Lung (tissue), 12 donors: ENCODE measurements around the gene MIGA1. TPM values are rescaled to one million over a fixed set of nuclear protein-coding genes. Genes with fewer than 3 reads are reported as not detected.
A peak's percentile ranks its signal among the peaks of the same experiment; 100 is the strongest.

Experiments
- ATAC-seq: fragments of 200-7000 bp; cut with Tn5 transposase; one replicate; pipeline ENCODE4 v1.9.1; 2020; ENCODE audit warnings: moderate number of reproducible peaks; ENCODE audit not compliant: insufficient read depth, low FRiP score
- DNase-seq, 3 donors: peaks; one replicate each; pipeline ENCODE4 v3.0.0-alpha.2; 2013 to 2017
- H3K27ac ChIP-seq, 2 donors: one replicate each; pipeline ENCODE4 v1.5.1; 2013; ENCODE audit warnings: mild to moderate bottlenecking in 2 of 2, moderate library complexity in 2 of 2, control low read depth in 1 of 2, inconsistent platforms in 1 of 2, low read depth in 1 of 2, low read length in 1 of 2
- H3K27me3 ChIP-seq, 3 donors: one replicate each; pipeline ENCODE4 v1.5.1; 2013; ENCODE audit warnings: low read length in 2 of 3; ENCODE audit not compliant: control insufficient read depth in 3 of 3, insufficient read depth in 3 of 3
- H3K36me3 ChIP-seq, 4 donors: one replicate each; pipeline ENCODE4 v1.5.1; 2013; ENCODE audit warnings: low read length in 4 of 4, mild to moderate bottlenecking in 1 of 4, moderate library complexity in 1 of 4; ENCODE audit not compliant: control insufficient read depth in 4 of 4, insufficient read depth in 4 of 4
- H3K4me1 ChIP-seq, 5 donors: one replicate each; pipeline ENCODE4 v1.5.1; 2013; ENCODE audit warnings: low read length in 5 of 5, mild to moderate bottlenecking in 2 of 5, moderate library complexity in 1 of 5; ENCODE audit not compliant: control insufficient read depth in 5 of 5, insufficient read depth in 5 of 5
- H3K4me3 ChIP-seq: one replicate; pipeline ENCODE4 v1.5.1; 2013; ENCODE audit warnings: mild to moderate bottlenecking, control low read depth, moderate library complexity
- H3K9ac ChIP-seq, 2 donors: one replicate each; pipeline ENCODE4 v1.5.1; 2013; ENCODE audit warnings: low read length in 2 of 2, control low read depth in 1 of 2; ENCODE audit not compliant: insufficient read depth in 1 of 2
- H3K9me3 ChIP-seq, 4 donors: one replicate each; pipeline ENCODE4 v1.5.1; 2013; ENCODE audit warnings: low read length in 3 of 4, mild to moderate bottlenecking in 1 of 4, moderate library complexity in 1 of 4; ENCODE audit not compliant: control insufficient read depth in 4 of 4, insufficient read depth in 3 of 4
- WGBS, 2 donors: extraction: QIAGEN DNeasy Blood & Tissue Kit; methylation state at CpG; one replicate each; pipeline ENCODE4 v1.1.7; 2013; 5-methylcytosine and 5-hydroxymethylcytosine counted together
- polyA plus RNA-seq, 2 donors: library from polyadenylated mRNA; stranded (reverse); fragments of 200-250 nt; gene quantifications; one replicate each; pipeline ENCODE4 v1.2.1, GENCODE V29; 2013
- total RNA-seq, 2 donors: library from RNA; depleted of rRNA in 1 of 2; stranded (reverse); fragments of >200 nt in 1 of 2; gene quantifications; one replicate each; pipeline ENCODE4 v1.2.1, GENCODE V29; 2014 to 2021
- TF ChIP-seq, protein P1 (sequence below): IDR thresholded peaks from 2 replicates; pipeline ENCODE4 v1.5.1; 2012; ENCODE audit warnings: mild to moderate bottlenecking; ENCODE audit errors: control extremely low read depth, extremely low read depth
- donor health status: control.
- donor health status: control.
- donor health status: Bipolar disorder and iron deficiency.
- donor health status: healthy.
- donor health status: DM: yes; HTN: yes; CAD: no.

The MIGA1 gene
- total and polyA plus RNA-seq, 4 donors = 2.7 to 28.2 (median 8.5) TPM

DNA sequence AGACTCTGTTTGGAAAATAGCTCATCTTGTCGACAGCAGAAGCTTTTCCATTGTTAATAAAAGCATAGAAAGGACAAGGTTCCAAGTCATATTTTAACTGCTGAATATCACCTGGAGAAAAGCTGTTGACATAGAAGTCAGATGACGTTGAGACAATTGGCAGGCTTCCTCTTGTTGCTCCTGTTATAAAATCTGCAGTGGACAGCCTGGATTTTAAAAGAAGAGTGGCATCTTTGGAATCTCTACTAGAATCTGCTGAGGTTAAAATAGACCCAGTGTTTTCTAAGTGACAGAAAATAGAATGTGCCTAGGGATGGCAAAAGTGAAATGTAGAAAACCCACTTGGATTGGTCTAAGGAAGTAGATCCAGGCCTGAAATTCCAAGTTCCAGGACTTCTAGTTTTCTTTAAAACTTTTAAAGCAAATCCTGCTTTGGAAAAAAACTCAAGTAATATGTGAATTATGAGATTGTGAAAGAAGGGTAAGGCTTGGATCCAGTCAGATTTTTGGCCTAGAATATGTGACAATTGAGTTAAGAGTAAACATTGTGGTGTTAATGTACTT is 55.4 kb downstream of the MIGA1 start:
- peak; percentile 39 to 95 (median 94) for DNase-seq
- H3K9me3 ChIP-seq = no peaks in the 10 kb centered on the region
- no peak overlapping the region for H3K9ac ChIP-seq
- H3K4me3 ChIP-seq = no peak overlapping the region
- H3K36me3 ChIP-seq = peaks cover 0 to 4% (median 3%) of the 10 kb centered on the region in 4 donors
- H3K27me3 ChIP-seq = no peaks in the 10 kb centered on the region
- WGBS, 2 donors = 34 to 56% methylated on average over 2 of the region's 2 CpGs
- no peak for ATAC-seq
- TF ChIP-seq, protein P1, sequence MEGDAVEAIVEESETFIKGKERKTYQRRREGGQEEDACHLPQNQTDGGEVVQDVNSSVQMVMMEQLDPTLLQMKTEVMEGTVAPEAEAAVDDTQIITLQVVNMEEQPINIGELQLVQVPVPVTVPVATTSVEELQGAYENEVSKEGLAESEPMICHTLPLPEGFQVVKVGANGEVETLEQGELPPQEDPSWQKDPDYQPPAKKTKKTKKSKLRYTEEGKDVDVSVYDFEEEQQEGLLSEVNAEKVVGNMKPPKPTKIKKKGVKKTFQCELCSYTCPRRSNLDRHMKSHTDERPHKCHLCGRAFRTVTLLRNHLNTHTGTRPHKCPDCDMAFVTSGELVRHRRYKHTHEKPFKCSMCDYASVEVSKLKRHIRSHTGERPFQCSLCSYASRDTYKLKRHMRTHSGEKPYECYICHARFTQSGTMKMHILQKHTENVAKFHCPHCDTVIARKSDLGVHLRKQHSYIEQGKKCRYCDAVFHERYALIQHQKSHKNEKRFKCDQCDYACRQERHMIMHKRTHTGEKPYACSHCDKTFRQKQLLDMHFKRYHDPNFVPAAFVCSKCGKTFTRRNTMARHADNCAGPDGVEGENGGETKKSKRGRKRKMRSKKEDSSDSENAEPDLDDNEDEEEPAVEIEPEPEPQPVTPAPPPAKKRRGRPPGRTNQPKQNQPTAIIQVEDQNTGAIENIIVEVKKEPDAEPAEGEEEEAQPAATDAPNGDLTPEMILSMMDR = no peak
- peak overlapping the region in 1 of 2 donors; percentile 98 for H3K27ac ChIP-seq
- peaks cover 3 to 67% (median 27%) of the 10 kb centered on the region in 5 donors for H3K4me1 ChIP-seq

DNA sequence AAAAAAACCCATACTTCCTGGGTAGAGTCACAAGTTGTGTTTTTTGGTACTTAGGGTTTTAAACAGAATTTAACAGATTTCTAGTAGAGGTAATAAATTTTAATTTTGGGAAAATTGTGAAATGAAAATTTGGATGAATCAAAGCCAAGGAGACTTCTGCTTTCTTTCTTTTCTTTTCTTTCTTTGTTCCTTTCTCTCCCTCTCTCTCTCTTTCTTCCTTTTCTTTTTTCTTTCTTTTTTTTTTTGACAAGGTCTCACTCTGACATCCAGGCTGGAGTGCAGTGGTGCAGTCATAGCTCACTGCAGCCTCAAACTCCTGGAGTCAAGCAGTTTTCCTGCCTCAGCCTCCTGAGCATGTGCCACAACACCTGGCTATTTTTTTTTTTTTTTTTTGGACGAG is 62.1 kb downstream of the MIGA1 start:
- Histone ChIP-seq H3K36me3 (peaks cover 0 to 6% (median 3%) of the 10 kb centered on the region in 4 donors), H3K27me3 (no peaks in the 10 kb centered on the region), H3K4me3 (no peak overlapping the region), H3K27ac (no peak overlapping the region), H3K9ac (no peak overlapping the region), H3K9me3 (no peaks in the 10 kb centered on the region), H3K4me1 (peaks cover 0 to 9% (median 0%) of the 10 kb centered on the region in 5 donors)
- WGBS, 2 donors = 72 to 75% methylated on average over 1 of the region's 1 CpG
- TF ChIP-seq, protein P1 = no peak
- DNase-seq = no peak
- no peak for ATAC-seq

DNA sequence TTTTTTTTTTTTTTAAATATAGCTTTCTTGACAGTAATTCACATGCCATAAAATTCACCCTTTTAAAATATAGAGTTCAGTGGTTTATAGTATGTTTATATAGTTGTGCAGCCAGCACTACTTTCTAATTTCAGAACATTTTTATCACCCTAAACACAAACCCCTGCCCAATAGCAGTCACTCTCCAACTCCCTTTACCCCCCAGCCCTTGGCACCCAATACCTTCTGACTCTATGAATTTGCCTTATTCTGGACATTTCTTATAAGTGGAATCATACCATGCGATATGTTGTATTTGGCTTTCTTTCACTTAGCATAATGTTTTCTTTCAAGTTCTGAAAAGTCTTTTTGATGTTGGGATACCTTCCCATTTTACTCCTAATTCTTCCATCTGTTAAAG is 66.5 kb downstream of the MIGA1 start:
- H3K27me3 ChIP-seq = no peaks in the 10 kb centered on the region
- ATAC-seq = no peak
- H3K36me3 ChIP-seq = peaks cover 0 to 3% (median 2%) of the 10 kb centered on the region in 4 donors
- no peaks in the 10 kb centered on the region for H3K9me3 ChIP-seq
- WGBS, 2 donors = 97 to 100% methylated on average over 1 of the region's 1 CpG
- no peak overlapping the region for H3K4me3 ChIP-seq
- H3K4me1 ChIP-seq = no peaks in the 10 kb centered on the region
- TF ChIP-seq, protein P1 = no peak
- no peak for DNase-seq
- H3K27ac ChIP-seq = no peak overlapping the region
- no peak overlapping the region for H3K9ac ChIP-seq

DNA sequence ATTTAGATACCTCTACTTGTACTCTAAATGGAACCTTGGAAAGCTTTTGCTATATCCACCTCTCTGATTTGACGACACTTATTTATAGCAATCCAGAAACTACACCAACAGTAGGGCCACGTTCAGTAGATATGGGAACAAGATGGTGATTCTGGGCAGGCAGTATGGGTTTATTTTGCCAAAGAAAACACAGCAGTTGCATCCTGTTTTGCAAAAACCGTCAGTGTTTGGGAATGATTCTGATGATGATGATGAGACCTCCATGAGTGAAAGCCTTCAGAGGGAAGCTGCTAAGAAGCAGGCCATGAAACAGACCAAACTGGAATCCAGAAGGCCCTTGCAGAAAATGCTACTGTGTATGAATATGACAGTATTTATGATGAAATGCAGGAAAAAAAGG is 67.5 kb downstream of the MIGA1 start:
- ATAC-seq (no peak), DNase-seq (no peak)
- Histone ChIP-seq H3K4me1 (no peaks in the 10 kb centered on the region), H3K27me3 (no peaks in the 10 kb centered on the region), H3K27ac (no peak overlapping the region), H3K9me3 (no peaks in the 10 kb centered on the region), H3K9ac (no peak overlapping the region), H3K4me3 (no peak overlapping the region), H3K36me3 (peaks cover 0 to 3% (median 2%) of the 10 kb centered on the region in 4 donors)
- 69 to 74% methylated on average over 3 of the region's 3 CpGs for WGBS, 2 donors
- TF ChIP-seq, protein P1 = no peak
